NOMO-1 (cell line): ENCODE results near the gene AGPAT4.

Experiments
- DNase-seq, 2 experiments: peaks; one replicate each; lab custom pipeline; 2025; ENCODE audit not compliant: unreplicated experiment in 2 of 2; lab: John Stamatoyannopoulos, UW

The AGPAT4 gene

DNA sequence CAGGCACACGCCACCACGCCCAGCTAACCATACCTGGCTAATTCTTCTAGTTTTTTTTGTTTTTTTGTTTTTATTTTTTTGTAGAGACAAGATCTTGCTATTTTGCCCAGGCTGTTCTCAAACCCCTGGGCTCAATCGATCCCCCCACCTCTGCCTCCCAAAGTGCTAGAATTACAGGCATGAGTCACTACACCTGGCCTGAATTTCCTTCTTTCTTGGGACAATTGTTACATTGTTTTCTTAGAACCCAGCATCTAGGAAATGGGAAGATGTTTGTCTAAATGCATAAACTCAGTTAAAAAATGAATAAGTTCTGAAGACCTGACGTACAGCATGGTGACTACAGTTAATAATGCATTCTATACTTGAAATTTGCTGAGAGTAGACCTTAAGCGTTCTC, 10.8 kb upstream of the AGPAT4 start:
- no peak for DNase-seq

DNA sequence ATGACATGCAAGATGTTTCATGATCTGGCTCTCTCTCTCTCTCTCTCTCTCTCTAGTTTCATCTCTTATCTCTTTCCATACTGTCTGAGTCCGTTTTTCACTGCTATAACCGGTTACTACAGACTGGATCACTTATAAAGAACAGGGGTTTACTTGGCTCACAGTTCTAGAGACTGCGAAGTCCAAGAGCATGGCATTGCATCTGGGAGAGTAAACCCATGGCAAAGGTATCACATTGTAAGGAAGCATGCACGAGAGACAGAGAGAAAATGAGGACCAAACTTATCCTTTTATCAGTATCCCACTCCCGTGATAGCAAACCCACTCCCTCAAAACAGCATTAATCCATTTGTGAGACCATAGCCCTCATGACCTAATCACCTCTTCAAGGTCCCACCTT, 7.2 kb upstream of the AGPAT4 start:
- no peak for DNase-seq

DNA sequence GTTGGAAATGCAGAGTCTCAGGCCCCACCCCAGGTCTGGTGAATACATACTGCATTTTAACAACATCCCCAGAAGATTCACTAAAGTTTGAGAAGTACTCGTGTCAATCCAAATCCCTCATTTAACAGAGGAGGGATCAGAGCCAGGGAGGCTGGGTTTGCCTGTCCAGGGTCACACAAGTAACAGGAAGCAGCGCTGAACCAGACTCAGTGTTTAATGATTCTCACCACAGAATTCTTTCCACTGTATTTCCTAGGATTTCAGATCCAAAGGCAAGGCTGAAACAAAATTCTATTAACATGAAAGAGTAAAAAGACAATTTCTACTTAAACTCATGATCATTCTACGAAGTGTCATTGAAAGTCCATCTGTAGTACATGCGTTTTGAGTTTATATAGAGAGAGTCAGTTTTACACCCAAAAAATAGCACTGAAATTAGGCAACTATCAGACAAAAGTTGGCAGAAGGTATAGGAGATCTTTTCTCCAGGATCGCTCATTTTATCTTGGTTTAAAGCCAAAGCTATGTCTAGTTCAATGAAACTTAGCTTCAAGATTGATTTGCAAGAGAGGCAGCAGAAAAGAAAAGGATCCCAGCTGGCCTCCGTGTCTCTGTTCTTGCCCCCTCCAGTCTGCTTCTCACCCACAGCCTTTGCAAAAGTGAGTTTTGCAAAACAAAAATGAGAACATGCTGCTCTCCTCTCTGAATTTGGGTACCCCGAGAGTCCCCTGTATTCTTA, 6.0 kb upstream of the AGPAT4 start:
- DNase-seq = no peak

DNA sequence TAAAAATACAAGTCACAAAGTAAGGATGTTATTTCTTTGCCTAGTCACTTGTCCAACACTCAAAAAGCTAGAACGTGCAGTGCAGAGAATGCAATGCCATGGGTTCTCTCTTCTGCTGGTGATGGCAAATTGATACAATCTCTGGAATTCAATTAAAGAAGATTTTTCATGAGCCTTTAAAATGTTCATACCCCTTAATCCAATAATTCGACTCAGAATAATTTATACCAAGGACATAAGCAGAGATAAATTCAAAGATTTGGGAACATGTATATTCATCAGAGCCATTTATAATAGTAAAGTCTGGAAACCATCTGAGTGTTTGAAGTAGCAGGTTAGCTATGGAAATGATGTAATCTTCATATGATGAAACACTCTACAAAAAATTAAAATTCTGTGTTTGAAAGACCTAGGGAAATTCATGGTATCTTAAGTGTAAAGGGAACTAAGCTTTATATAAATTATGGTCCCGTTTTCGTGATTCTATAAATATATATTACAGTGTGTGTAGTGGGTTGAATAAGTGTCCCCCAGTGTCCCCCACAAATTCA, 2.8 kb upstream of the AGPAT4 start:
- DNase-seq = no peak

DNA sequence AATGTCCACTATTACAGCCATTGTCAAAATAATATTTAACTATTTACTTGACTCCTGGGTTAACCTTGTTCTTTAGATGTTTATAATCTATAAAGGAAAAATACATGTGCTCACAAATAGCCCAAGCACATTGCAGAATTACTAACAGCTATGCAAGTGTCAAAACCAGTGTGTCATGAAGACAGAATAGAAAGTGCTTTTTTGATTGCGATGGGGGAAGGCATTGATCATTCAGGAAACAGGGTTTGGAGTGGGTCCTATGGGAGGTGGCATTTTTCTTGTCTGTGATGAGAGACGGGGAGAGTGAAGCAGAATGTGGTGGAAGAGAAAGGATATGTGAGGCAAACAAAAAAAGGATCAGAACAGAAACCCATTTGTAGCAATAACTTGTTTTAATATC, 1.0 kb upstream of the AGPAT4 start:
- DNase-seq = no peak

DNA sequence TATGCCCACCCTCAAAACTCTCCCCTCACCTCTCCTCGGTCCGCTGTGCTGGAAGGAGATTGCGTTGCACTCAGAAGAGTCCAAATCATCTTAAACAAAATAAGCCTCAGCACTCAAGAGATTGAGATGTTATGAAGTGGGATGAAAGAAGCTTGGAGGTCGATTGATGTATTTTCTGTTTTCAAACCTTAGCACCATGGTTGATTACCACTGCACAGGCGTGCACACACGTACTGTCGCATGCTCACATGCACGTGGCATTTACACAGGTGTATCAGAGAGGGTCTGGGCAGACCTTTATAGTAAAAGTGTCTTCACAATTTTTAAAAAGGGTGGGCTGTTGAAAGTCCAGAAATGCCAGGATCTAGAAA, 612 bp upstream of the AGPAT4 start:
- no peak for DNase-seq

DNA sequence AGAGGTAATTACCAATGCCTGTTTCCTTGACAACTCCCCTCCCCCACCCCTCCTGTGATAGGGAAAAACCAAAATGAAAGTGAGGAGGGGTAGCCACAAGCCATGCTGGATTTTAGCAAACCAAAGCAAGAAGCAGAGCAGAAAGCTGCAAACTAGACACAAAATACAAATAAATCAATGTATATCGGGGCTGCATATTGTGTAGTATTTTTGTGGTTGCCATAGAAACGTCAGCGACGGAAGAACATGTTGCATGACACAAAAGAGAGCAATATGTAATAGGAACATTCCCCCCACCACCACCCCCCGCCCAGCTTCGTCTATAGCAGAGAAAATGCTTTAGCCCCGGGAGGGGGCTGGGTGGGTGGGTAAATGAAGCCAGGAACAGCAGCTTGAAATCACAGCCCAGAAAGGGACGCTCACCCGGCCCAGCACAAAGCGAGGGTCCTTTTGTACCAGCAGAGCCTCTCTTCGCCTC, 548 bp downstream of the AGPAT4 start:
- peak; percentile 24 to 28 for DNase-seq

DNA sequence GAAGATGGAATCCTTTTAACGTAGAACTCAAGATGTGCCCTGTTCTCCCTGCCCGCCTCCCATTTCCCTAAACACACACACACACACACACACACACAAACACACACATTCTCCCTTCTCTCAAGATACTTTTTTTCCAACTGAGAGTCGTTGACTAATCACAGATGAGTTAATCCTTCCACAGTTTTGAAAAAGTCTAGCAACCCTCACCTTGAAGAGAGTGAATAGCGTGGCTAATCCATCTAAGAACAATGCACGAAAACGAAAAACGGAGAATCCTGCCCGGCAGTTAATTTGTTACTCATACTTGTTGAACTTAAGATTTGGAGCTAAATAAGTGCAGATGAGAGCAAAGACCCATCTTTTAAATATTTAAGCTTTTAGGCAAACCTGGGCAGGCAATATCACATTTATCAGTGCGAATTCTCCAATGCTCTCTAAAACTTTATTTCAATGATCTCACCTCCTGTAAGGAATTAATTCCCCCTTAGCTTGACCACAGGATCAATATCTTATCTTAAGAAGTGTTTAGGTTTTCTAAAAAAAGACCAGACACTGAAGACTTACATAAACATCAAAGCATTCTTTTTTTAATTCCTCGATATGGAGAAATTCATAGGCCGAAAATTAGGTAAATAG, 1.1 kb downstream of the AGPAT4 start:
- no peak for DNase-seq

DNA sequence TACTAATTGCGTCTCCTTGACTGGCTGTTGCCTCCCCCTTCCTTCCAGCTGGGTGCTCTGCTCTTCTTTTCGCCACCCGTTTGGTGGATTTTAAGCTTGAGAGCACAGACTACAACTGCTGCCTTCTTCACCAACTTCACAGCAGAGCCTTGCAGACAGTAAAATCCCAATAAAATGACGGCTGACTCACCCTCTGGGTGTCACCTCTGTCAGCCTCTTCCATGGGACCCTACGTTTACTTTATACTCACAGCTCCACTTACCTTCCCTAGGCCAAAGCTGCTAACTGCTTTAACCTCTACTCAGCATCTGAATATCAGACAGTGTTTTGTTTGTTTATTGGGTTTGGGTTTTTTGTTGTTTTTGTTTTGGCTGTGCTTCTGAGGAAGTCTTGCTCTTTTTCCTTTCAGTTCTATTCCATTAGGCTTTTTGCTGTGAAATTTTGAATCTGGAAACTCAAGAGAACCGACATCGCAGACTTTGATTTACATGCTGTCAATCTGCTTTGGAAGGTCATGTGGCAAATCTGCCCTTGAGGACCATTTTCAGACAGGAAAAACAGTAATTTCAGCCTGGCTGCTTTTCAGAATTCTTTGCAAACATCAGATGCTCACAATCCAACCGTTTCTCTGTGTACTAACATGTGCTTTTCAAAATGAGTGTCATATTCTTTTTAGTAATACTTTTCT, 2.4 kb downstream of the AGPAT4 start:
- no peak for DNase-seq

DNA sequence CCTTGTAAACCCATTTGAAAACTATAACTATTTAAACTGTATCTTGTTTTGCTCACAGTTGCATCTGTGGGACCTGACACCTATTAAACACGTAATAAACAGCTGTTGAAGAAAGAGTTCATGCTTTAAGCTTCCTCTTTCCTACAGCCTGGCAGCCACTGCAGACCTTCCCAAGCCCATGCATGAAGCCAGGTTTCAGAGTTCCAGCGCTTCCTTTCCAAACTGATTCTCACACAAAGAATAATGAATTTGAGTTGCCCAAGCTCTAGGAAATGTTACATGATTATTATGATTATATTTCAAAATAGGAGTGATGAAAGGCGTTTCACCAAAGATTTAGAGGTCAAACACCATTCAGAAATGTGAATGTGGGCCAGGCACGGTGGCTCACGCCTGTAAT, 3.7 kb downstream of the AGPAT4 start:
- DNase-seq = no peak

DNA sequence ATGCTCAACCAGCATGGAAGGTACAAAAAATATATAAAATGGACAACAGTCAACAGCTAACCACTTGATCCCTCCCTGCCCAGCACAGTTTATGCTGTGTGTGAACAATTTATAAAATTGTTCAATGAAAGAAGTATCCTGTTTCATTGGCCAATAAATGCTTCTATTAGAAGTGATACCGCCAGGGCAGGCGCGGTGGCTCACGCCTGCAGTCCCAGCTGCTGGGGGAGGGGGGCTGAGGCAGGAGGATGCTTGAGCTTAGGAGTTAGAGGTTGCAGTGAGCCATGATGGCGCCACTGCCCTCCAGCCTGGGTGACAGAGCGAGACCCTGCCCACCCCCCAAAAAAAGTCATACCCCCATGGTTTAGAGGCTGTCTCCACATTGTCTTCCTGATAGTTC, 4.6 kb downstream of the AGPAT4 start:
- no peak for DNase-seq

DNA sequence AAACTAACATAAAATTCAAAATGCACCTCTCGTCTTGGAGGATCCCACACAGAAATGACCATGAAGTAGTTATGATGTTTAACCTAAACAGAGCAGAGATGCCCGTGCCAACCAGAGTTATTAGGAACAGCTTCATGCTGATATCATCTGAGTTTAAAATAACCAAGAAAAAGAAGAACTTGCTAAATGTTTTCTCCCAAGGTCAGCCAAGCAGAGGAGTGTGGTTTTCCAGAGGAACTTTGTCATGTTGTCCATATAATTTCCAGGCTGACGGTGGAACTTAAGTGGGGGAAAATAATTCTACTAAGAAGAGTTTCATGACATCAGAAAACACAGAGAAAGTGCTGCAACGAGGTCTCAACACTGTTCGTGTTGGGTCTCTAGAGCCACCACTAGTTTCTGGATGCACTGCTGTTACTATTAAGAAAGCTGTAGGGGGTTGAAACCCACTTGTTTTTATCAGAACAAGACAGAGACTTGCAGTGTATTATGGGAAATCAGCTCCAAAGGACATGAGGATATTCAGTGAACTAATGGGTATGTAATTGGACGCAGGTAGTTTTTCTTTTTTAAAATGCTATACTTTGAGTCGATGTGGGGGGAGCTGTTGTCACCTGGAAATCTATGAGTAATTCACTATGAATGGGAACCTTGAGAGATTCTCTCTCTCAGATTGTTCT, 5.2 kb downstream of the AGPAT4 start:
- DNase-seq = no peak

DNA sequence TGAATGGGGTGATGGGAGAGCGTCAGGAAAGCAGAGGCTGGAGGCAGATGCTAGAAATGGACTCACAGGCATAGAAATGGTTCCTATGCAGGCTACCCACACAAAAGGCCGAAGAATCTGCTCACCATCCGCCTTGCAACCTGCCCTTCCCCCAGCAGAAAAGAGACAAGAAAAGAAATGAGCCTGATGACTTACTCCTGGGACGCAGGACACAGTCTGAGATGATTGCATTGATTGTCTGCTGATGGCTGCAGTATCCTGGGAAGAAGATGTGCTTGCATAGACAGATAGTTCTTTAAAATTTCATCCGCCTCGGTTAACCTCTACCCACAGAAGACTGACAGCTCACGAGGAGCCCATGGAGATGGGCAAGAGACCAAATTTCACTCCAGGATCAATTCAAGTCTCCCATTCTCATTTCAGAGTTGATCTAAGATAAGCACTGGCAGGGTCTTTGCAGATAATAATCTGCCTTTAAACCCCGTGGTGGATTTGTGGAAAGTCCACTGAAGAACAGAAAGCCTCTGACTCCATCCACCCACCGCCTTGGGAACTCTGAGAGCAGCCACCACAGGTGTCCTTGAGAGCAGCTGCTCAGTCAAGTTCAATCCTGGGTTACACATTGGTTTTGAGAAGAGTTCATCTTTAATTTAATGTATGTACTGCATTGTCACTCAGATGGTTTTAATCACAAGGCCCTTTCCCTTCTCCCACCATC, 7.2 kb downstream of the AGPAT4 start:
- no peak for DNase-seq

DNA sequence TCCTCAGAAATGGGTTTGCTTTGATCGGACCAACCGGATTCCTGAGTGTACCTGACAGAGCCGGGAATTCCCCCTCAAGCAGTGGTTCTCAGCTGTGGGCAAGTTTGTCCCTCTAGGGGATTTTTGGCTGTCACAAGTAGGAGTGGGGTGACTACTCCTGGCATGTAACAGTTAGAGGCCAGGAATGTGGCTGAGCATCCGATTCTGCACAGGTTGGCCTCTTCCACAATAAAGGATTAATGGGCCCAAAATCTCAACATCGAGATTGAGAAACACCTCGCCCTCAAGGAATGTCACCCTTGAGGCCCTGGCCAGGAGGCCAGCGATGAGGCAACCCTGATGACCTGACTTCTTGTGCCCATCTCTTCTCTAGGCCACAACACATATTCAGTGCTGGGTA, 7.9 kb downstream of the AGPAT4 start:
- DNase-seq = no peak

DNA sequence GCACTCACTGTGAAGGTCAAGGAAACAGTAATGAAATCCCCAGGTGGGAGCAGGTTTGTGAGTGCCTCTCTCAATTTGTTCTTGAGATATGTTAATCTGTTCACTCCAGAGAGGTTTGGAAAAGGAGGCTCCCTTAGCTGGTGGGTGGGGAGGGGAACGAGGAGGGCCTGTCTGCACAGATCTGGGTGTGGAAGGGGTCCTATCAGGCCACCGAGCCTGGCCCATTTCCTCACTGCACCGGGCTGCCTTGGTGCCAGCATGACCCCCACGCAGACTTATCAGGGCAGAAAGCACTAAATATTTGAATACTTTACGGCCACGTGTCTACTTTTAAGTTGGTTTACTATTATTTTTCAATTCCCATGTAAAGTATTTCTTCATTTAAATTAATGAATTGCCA, 8.3 kb downstream of the AGPAT4 start:
- DNase-seq = no peak

DNA sequence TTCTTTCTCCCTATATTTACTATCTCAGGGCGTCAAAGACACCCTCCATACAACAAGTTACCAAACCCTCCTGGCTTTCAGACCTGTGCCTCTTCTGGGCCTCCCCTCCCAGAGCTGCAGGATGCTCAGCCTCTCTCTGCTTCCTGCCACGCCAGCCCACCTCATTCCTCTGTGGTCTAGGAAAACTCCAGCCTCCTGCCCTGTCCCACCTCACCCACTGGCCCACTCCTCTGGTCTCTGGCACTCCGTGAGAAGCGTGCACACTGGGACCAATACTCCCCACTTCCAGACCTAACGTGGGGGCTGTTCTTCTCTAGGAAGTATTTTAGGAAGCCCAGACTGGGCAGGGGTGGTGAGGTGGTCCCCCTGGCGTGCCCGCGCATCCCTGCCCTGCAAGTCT, 9.7 kb downstream of the AGPAT4 start:
- DNase-seq = no peak

DNA sequence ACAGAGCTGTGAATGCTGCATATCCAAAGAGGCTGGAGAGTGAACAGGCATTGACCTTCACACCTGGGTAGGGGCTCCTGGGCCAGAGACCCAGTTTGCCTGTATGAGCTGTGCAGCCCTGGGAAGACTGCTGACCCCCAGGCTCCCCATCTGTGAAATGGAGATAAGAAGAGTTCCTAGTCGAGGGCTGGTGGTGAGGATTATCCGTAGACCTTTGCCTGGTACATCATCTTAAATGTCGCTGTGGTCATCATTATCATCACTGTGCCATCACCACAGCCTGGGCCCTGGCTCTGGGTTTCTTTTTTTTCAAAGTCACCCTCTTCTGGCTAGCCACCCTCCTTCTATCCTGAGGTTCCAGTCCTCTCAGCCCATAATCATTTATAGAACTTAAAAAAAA, 12.0 kb downstream of the AGPAT4 start:
- DNase-seq = no peak

DNA sequence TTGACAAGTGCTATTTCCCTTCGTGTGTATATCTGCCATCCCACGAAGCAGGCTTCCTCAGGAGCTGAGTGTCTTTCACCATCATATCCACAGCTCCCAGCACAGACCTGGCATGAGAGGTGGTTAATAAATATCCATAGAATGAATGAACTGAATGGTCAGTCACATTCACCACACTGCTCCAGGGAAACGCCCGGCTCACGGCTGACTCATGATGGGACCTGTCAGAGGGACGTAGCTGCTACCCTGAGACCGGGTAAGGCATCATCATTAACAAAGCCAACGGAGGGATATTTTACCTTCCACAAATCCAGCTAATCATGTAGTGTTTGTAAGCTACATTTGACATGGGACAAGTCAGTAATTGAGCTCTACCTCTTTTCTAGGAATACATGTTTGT, 12.5 kb downstream of the AGPAT4 start:
- no peak for DNase-seq

DNA sequence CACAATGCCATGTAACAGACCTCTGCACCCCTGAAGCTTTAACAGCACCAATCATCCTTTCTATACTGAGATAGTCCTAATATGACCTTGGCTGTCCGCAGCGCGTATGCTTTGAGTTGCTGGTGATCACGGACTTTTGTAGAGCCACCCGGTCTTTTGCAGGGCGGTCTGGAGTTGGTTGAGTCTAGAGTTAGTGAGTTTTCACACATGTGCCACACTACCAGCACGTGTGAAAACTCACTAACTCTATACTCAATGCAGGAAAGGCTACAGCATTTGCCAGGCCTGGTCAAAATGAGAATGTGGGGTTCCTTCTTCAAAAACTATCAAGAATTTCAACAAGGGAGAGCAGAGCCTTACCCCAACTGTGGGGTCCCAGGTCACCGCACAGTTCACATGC, 14.6 kb downstream of the AGPAT4 start:
- no peak for DNase-seq

DNA sequence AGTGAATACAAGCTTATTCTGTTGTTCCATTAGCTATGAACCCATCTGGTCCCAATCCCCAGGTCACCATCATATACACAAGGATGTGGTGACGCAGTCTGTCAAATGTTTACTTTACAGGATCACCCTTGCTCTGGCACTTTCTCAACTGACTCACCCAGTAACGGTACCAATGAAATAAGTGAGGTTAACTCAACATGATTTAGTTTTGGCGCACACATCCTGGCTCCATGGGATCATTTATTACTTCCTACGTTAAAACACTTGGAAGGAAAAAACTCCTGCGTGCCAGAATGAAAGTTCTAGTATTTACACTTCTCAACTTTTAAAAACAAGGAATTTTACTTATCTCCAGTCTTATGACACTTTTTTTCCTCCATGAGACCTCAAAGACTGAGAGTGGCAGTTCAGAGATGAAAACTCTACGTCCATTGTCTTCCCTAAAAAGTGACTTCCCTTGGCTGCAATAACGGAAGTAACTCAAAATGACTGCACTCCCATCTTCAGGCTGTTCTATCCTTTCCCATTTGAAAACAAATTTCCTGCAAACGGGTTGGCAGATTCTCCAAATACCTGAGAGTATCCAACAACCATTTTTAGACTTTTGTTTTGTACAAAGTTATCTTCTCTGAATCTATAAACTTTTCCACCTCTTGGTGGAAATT, 15.9 kb downstream of the AGPAT4 start:
- DNase-seq = no peak
